Stimulated activated CD8-positive, alpha-beta memory T cell treated with anti-CD3 and anti-CD28 coated beads, Interleukin-7, amount 100 ng/mL, for 24 hours (primary cell): ENCODE measurements around the gene ADAM8.

ENCODE experiments used
- DNase-seq: peaks from one replicate; pipeline ENCODE4 v3.0.0-alpha.2; 2020; ENCODE audit warnings: low read depth

ADAM8 gene

DNA sequence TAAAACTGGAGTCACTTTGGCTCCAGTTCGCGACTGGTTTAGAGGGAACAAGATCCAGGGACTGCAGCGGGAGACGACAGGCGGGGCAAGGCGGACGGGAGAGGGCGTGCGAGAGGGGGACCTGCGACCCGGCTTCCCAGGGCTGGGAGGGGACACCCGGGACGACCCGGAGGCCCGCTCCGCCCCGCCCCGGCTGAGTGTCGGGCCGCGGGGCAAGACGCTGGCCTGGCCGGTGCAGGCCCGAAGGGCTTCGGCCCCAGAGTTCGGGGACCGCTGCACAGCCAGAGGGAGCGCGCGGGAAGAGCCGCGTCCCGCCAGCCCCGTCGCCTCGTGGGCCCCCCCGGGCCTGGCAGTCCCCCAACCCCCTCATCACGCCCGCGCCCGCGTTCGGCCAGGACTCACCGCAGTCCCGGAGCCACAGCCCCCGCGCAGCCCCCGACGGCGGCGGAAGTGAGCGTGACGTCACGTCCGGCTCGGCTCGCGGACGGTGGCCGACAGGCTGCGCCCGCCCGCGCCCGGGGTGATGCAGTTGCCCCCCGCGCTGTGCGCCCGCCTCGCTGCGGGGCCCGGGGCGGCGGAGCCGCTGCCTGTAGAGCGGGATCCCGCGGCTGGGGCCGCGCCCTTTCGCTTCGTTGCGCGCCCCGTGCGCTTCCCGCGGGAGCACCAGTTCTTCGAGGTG, 31.9 kb upstream of the ADAM8 start, which contains the start of the genes TUBGCP2 and ZNF511:
Gene TUBGCP2 (minus strand): TSS at position 452 of the 679 bp plus-strand sequence. CDS start 5,931 bp downstream, outside the sequence.
Gene ZNF511 (plus strand): TSS at position 494 of the 679 bp plus-strand sequence. CDS start 30 bp downstream, at position 524.
- peak; percentile 72 for DNase-seq

DNA sequence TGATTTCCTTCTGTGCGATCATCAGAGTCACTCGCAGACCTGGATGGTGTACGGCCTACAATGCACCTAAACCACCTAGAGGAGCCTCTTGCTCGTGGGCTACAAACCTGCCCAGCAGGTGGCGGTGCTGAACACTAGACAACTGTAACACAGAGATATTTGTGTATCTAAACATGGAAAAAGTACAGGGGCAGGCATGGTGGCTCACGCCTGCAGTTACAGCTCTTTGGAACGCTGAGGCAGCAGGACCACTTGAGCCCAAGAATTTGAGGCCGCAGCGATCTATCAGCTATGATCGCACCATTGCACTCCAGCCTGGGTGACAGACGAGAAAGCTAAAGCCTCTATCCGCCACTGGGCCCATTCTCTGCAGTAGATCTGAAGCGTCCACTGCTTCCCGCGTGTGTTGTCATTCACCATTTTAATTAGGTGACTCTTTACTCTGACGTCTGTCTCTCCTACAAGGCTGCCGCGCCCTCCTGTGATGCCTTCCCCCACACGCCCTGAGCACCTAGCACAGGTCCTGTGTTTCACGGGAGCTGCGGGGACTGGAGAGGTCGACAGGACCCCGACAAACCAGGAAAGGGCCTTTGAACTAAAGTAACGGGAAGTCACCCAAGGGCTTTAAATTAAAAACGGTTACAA, 31.2 kb upstream of the ADAM8 start:
- peak; percentile 68 for DNase-seq

DNA sequence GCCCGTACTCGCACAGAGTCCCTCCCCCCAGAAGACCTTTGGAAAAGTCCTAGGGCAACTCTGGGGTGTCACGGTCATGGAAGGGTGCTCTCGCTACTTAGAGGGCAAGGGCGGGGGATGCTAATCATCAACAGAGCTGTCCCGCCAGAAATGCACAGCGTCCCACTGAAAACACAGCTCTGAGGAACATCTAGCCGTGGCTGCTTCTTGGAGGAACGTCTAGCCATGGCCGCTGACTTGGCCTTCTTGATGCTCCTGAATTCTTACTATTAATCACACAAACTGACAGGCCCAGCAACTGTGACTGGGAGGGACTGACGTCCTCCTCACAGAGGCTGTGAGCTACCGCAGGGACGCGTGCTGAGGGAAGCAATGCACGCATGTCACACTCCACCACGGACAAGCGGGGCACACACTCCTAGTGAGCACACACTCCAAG, 30.3 kb upstream of the ADAM8 start:
- no peak for DNase-seq

DNA sequence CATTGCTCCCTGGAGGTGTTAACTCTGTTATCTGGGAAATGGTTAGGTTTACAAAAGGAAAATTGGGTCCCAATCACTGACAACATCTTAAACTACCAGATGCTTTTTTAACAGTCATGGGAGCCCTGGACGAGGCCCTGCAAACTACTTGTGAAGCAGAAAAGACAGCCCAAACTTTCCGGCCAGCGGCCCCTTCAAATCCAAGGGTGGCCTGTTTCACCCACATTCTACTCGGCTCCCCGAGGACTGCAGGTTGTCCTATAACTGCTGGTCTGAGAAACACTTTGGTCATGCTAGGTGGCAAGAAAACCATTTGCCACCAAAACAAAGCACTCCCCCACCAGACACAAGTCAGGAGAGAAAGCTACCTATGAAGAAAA, 29.4 kb upstream of the ADAM8 start:
- no peak for DNase-seq

DNA sequence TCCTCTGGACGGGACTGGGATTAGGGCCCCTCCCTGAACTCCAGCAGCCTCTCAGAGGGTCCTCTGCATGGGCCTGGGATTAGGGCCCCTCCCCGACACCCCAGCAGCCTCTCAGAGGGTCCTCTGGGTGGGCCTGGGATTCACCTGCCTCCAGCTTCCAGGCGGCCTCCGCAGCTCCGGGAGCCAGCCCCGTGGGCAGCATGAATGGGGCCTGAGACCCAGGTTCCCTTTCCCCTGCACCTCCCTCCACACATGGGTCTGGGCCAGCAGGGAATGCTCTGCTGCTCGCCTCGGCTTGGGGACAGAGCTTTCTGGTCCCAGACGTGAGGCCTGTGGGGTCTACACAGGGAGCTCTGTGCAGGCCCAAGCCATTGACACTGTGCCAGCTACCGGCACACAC, 26.5 kb upstream of the ADAM8 start:
- DNase-seq, result no peak

DNA sequence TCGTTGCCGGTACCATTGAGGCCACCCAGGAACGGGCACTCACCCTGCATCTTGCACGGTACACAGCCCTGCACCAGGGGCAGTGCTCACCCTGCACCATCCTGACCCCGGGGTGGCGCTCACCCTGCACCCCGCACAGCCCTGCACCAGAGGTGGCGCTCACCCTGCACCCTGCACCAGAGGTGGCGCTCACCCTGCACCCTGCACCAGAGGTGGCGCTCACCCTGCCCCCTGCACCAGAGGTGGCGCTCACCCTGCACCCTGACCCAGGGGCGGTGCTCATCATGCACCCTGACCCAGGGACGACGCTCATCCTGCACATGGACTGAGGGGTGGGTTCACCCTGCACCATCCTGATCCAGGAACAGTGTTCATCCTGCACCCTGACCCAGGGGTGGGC, 25.6 kb upstream of the ADAM8 start:
- no peak for DNase-seq

DNA sequence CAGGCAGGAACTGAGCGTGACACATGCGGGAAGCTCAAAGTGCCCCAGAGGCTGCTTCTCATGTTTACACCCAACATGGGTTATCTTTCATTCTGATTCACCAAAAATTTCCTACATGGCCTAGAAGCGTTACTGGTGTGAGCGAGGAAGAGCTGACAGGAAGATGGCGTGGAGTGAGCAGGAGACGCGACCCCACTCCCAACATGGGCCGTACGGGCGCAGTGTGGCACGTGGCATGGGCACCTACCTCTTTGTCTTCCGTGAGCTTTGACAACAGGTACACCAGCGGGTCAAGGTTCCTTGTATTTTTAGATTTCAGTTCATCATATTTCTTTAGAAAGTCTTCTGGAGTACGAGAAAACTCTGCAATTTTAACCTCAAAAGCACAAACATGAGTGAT, 23.1 kb upstream of the ADAM8 start:
- DNase-seq, result no peak

DNA sequence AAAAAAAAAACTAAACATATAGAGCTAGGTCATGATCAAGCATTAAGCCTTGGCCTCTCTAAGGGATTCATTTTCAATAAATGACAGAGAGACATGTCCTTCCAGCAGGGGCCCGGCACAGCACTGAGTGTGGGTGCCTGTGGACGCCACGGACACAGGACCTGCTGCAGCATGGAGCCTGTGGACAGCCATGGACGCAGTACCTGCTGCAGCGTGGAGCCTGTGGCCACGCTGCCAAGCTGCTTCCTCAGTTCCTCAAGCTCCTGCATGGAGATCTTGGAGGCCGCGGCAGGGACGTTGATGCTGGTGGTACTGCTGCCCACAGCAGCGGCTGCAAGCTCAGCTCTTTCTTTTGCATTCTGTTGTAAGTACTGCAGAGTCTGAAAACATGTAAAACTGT, 22.6 kb upstream of the ADAM8 start:
- no peak for DNase-seq

DNA sequence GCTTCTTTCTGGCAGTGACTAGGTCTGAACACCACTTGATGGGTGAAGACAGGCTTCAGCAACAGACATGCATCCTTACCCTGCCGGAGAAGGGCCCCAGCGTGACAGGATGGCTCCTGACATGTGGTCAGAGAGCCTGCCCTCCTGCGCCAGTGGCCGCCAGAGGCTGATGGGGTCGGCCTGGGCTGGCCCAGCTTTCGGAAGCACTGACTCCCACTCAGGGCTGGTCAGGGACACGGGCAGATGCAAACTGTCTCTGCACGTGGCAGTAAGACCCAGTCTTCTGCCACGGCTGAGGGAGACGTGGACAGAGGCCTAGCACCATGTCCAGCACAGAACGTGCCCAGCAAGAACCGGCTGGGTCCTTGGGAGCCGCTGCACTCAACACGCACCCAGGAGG, 21.8 kb upstream of the ADAM8 start:
- no peak for DNase-seq

DNA sequence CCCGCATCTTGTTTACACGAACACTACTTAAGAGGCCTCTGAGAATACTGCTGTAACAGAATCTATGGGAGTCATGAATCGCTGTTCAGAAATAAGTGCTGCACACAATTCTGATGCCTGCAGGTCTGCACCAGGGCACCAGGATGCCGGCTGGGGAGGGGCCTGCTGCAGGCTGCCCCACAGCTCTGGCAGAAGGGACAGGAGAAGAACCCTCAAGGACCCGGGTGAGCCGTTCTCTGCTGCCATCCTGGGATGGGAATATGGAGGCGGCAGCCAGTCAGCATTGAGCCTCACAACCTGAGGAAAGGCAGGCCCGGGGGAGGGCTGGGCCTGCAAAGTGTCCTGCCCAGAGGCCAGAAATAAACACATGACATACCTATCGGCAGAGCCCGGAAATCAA, 20.8 kb upstream of the ADAM8 start:
- no peak for DNase-seq

DNA sequence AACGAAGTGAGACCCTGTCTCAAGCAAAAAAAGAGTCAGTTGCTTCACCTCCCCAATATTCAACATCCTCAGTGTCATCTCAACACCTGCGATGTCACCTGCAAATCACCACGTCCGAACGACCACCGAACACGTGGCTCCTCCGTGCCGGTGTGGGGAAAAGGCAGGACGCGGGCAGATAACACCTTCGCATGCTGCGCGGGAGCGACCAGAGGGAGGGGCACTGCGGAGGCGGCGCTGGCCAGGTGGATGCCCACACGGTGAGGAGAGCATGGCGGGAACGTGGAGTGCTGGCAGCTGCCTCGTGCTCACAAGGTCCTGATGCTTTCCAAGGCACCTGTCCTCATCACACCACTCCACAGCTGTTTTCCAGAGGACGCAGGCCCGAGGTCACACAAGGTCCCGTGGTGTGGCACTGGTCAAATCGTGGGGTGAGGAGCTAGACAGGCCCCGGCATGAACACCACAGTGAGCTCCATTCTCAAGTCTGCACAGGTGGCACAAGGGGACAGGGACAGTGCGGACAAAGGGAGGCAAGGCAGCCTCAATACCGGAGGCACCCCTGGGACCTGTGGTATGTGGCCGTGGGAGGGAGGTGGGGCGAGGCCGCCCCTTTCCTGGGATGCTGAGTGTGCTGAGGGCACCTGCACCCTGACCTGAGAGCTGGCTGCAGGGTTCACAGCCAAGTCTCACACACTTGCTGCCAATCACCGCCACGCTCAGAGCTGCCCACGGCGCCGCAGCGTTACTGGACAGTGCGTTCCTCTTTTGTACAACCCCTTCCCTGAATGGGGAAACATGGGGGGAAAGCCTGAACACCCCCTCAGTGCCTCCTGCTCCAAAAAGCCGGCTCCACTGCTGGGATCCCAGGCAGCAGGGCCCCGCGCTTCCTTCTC, 19.0 kb upstream of the ADAM8 start:
- DNase-seq, result no peak

DNA sequence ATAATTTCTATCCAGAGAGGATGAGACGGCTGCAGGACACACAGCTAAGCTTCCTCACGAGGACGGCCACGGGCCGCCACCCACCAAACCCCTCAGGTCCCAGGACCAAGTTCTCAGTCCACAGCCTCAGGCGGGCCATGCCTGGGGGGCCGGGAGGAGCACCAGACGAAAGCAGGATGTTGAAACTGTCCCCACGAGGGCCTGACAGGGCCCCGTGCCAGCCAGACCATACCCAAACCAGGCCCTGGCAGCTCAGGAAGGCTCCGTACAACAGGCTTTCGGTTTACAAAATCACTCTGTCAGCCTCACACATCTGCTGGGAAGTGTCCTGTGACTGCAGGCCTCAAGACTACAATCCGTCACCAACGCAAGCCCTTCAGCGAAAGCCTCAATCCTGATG, 17.5 kb upstream of the ADAM8 start:
- DNase-seq, result no peak

DNA sequence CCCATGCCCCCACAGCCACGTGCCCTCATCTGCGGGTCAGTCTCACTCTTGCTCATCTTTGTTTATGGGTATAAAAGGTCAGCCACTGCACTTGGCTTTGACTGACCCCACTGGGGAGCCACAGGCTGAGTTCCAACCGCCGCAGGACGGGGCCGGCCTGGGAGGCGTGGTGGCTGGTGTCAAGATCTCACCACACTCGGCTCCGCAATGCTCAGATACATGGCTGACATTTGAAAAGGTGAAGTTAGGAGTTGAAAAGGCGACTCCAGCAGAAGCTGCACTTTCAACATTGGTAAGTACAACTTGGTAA, 17.1 kb upstream of the ADAM8 start:
- DNase-seq, result no peak

DNA sequence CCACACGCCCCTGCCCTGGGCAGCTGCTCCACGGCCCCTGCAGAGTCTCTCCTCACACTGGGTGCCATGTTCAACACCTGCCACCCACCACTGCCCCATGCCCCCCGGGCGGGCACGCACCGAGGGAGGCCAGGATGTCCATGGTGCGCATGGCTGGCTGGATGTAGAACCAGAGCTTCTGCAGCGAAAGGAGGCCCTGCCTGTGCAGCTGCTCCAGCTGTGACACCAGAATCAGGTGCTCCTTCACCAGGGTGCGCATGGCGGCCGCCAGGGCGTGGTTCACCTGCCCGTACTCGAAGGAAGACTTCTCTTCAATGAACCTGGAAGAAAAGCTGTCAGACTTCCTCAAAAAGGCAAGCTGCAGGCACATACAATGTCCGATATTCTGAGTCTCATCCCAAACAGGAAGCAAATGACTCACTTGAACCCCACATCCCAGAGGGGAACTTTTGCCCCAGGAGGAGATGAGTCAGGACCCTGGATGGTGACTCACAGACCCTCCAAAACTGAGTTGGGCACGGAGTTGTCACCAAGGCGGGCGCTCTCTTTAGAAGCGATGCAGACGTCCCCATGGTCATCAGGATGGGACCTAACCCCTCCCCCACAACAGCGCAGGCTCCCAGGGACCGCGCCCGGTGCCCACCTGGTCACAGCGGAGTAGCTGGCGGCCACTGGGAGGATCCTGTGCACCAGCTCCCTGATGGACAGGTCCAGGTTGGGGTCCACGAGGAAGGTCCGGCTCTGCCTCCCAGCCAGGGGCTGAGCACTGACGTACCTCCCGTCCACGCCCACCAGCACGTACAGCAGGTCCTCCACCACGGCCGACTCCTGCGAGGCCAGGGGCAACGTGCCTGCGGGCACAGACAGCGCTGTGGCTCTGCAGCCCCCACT, 16.5 kb upstream of the ADAM8 start:
- no peak for DNase-seq

DNA sequence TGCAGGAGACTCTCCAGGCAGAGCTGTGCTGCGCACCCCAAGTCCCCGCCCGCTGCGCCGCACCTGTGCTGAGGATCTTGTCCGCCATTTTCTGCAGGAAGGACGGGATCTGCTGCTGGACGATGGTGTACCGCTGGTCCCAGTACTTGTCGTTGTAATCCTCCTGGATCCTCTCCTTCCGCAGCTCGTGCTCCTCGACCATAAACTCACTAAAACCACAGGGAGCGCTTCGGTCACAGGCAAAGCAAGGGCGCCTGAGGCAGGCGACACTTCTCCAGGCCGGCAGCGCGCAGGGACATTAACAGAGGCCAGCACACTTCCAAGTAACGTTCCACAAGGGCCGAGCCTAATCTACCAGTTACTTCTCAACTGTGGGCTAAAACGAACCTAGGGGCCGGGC, 13.1 kb upstream of the ADAM8 start:
- no peak for DNase-seq

DNA sequence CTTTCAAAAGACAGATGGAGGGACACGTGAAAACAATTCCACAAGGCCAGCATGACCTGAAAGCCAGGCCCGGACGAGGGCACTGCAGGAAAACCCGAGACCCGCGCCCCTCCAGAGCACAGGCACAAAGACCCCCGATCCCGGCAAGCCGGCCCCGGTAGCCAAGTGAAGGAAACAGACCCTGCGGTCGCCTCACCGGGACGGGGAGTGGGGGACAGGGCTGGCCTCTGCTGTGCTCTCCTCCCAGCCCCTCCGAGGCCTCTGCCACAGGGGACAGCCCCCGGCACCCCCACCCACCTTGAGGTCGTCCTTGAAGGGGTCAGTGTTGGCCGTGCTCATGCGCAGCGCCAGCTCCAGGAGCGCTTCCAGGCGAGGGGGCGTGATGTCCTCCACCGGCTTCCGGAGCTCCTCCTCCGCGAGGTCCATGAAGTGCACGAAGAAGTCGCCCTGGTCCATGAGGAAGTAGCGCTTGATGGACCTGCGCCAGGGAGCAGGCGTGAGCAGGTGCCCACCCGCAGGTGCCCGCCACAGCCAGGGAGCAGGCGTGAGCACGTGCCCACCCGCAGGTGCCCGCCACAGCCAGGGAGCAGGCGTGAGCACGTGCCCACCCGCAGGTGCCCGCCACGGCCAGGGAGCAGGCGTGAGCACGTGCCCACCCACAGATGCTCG, 11.3 kb upstream of the ADAM8 start:
- DNase-seq, result no peak

DNA sequence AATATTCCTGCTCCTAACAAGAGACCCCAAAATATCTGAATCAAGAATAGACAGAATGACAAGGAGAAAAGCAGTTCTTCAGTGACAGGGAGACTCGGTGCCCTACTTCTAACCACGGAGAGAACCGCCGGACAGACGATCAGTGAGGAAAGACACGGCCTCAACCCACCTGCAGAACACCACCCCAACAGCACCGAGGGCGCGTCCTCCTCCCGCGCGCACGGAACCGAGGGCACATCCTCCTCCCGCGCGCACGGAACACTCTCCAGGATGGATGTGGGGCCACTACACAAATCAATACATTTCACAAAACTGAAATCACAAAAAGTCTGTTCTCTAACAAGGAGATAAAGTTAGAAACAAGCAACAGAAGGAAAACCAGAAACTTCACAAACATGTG, 9.7 kb upstream of the ADAM8 start:
- no peak for DNase-seq

DNA sequence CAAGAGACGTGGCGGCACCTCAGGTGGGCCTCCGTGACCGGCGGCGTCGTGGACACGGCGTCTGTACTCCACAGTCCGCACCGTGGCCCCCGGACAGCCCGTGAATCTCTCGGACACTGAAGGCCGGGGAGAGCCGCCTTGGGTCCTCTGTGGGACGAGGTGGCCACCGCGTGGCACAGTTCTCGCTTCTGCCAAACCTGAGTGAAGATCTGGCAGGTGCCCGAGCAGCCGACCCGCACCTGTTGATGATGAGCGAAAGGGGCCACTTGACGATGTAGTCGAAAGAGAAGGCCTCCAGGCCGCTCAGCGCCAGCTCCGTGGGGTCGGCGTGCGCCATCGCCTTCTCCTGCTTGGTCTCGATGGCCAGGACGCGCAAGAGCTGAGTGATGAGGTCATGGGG, 8.5 kb upstream of the ADAM8 start:
- no peak for DNase-seq

DNA sequence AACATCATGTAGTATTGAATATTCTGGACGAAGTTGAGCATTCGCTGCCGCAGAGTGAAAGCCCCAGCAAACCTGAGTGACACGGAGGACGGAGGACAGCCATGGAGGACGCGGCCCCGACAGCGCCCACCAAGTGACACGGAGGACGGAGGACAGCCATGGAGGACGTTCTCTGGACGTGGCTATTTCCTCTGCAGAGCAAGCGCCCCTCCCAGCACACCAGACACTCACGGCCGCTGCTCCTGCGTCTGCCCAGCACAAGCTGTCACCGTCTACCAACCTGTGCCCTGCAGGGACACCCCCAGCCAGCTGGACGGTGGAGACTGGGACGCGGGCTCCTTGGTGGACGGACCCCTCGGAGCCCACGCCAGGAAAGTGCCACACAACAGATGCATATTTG, 7.3 kb upstream of the ADAM8 start:
- no peak for DNase-seq

DNA sequence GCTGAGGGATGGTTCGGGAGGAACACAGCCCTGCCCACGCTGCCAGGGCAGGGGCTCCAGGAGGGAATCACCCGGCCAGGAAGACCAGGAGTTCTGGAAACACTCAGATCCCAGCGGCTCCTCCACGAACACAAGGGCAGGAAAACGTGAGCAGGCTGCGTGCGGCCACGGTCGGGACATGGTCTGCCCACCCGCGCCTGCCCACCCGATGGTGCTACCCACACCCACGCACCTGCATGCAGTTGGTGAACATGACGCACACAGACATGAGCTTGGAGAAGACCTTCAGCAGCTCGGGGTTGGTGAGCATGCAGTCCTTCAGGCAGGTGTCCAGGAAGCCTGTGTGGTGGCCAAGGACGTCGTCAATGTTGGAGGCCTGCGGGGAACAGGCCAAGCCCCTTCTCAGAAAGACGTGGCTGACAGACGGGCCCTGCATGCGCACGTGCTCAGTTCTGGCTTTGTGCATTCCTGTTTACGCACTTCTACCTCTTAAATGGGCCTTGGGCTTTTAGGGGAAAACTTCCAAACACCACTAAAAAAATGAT, 6.2 kb upstream of the ADAM8 start:
- no peak for DNase-seq
